ENCODE results near the gene NRAP.

Gene NRAP

DNA sequence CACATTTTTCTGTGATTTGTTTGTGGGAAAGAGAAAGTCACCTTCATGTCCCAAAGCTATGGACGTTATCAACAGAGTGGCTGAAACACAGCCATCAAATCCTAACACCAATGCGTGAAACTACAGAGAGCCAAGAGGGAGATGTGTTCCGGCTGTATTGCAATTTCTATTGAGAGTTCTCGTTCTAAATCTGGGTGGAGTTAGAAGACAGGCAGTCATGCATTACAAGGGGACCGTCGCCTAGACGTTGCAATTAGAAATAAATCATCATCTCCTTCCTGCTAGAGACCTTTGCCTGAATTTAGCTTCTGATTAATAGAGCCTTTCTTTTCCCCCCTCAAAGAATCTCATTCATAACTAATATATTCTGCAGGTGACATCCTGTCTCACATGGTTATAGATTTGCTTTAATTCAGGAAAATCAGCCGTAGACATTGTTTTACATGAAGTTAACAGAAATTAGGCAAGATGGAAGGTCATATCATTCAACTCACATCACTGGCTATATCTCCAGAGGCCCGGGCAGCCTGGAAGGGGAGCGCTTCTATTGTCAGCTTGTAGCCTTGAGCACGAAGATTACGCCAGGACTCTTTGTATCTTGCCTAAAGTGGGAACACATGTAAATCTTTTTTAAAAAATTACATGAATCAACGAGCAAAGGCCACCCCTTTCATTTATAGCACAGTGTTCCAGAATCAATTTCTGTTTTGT, 58.4 kb downstream of the NRAP start:
- ATAC-seq: no peak

DNA sequence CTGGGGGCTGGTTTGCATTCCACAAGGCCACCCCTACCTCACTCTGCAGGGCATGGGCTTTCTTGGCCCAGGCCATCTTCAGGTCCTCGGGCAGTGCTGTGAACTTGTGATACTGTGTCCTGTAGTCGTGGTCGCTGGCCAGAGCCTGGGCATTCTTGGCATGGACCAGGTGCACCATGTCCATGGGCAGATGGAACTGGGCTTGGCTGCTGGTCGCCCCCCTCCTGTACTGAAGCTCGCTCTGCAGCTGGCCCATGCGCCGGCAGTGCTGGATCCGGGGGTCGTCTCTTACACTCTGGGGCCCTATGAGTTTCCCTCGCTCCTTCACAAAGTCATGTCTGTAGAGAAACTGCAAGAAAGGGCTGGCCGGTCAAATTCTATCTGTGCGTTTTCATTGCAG, 59.3 kb downstream of the NRAP start:
- no peak for ATAC-seq

DNA sequence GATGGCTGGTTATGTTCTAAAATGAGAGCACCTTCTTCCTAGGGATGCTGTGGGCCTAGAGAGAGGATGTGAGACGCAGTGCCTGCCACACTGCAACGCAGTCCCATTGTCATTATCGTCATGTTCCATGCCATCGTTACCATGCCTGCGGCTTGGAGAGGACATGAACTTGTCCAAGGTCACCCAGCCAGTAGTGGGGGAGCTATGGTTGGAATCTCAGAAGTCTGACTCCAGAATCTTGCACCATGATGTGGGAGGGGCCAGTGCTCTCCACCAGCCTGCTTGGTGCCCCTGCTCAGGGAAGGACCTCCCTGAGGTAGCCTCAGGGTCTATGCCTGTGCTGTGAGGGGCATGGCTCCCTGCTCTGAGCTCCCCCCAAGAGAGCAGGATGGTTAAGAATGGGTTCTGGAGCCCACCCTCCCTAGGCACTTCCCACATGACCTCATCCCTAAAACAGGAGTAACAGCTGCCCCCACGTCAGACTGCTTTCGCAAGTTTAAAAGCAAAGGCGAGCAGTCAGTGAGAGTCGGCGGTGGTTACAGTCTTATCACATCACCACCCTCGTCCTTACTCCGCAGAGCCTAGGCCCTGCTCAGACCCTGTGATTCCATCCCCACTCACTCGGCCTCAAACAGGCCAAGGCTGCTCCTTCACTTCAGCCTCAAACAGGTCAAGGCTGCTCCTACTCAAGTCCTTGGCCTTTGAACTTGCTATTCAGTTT, 60.6 kb downstream of the NRAP start:
- no peak for ATAC-seq

DNA sequence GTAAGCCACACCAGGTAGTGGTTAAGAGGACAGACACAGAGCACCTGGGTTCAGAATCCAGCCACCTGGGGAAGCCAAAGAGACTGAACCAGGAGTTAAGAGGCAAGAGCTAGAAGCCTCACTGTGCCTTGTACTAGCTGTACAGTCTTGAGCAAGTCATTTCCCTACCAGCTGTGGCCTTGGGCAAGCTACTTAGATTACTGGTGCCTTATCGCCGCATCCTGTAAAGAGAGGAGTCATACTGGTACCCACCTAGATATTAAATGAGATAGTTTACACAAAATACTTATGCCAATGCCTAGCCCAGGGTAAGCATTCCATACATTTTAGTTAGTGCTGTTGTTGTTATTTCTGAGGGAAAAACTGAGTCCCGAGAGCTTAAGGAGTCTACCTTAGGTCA, 63.3 kb downstream of the NRAP start:
- ATAC-seq: no peak

DNA sequence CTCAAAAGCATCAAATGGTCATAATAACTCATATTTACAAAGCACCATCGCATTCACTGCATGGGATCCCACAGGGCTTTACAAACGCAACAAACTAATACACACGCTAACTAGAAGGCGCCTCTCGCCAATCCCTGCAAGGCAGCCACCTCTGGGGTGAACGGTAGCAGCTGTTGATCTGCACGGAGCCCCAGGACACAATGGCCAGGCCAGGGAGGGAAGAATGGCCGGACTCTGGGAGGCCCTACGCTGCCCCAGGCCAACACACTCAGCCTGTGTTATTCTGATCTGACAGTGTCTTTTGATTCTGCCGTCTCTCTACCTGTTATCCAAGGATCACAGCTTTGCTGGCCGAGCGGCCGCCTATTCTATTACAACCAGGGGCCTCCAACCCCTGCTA, 69.2 kb downstream of the NRAP start:
- no peak for ATAC-seq

DNA sequence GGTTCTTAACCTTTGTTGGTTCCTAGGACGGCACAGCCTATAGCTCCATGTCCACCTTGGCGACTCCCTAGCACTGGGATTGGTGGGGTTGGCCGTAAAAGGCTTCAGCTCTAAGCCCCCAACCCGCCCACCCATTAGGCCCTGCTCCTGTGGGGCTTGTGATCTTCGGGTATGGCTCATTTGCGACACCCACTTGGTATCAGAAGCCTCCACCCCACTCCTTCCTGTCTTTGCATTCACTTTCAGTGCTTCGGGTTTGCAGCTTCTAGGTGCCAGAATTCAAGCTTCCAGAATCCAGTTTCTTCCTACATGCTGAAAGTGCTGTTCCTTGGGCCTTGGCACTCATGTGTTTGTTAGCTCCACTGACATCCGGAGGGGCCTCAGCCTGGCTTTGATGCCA, 71.5 kb downstream of the NRAP start:
- no peak for ATAC-seq

DNA sequence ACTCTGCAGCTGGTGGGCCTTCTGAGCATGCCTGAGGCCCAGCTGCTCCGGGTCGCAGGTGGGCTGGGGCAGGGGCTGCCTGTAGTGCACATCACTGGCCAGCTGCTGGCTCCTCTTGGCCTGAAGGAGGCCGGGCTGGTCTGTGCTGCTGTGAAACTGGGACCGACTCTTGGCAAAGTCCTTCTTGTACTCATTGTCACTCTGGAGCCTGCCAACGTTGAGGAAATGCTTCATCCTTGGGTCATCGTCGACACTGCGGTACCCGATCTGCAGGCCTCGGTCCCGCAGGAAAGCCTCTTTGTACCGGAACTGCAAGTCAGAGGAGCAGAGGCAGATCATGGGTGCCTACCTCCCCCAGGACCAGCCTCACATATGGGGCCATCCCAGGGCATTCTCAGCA, 73.3 kb downstream of the NRAP start:
- ATAC-seq: no peak

DNA sequence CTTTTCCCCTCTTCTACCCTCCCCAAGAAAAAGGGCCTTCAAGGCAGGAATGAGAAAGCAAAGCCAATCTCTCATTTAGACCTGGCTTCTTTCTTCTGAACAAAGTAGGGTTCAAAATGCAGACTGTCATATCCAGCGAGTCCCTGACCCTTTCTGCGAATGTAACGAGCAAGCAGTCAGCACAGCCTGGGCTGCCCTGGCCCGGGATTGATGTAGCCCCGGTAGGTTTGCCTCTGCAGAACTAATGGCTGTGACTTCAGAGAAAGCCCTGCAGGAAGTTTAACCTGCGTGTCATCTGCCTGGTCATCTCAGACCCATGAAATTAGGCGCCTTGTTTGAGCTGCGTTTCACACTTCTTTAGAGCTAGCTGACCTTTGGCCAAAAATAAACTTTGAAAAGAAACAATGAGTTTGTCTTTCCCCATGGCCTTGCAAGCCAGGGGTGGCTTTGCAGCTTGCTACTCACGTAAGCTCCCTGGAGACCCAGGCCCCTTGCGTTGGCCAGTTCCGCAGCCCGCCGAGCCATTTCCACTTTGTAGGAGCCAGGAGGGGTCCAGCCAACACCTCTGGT, 74.6 kb downstream of the NRAP start:
- no peak for ATAC-seq

DNA sequence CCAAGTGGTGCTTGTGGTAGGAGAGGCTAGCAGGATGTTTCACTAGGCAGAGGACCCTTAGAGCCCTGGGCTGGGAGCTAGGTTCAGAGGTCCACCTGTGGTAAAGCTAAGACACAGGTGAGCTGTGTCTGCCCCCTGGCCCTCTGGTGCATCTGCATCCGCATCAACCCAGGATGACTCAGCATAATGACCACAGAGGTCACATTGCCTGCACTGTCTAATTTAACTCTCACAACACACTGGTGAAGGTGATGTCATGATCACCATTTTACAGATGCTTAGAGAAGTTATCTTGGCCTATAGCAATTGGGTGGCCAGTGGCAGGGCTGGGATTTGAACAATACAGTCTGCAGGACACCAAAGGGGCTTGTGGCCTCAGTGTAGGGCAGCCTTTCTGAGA, 77.9 kb downstream of the NRAP start:
- ATAC-seq: no peak

DNA sequence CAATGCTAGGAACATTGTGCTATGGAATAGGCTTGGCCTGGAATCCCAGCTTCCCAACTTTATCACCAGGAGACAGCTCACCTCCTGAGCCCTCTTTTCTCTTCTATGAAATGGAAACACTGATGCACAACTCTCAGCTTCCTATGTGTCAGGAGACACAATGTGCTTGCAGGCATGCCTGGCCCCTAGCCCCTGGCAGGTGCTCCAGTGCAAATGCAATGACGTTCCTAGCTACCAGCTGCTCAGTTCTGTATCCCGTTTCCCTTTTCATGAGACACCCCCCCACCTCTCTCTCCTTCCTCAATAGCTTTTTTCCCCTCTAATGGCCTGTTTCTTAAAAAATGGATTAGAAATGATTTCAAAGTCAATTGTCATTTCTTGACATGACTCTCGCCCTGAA, 80.3 kb downstream of the NRAP start:
- ATAC-seq: no peak

DNA sequence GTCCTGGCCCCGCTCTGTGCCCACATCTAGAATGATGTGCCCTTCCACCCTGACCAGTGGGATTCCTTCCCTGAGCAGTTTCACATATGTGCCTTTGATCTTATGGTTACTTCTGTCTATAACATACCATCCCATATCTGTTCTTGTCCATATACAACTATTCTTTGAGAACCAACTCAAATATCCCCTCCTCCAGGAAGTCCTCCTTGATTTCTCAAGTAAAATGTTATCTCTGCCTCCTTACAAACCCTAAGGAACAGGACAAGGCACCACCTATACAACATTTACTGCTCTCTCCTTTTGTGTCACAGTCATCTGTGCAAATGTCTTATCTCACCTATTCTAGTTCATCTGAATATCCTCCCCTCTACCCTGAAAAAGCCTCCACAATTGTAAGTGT, 82.7 kb downstream of the NRAP start:
- no peak for ATAC-seq

DNA sequence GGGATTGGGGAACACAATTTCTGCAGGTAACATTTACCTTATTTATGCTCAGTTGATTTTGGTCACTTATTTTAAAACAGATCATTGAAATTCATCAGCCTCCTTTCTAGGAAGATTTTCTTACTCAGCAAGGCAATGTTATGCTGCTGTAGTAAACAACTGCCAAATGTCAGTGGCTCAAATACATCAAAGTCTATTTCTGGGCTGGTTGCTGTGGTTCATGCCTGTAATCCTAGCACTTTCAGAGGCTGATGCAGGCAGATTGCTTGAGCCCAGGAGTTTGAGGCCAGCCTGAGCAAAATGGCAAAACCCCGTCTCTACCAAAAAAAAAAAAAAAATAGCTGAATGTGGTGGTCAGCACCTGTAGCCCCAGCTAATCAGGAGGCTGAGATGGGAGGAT, 85.1 kb downstream of the NRAP start:
- ATAC-seq: no peak

DNA sequence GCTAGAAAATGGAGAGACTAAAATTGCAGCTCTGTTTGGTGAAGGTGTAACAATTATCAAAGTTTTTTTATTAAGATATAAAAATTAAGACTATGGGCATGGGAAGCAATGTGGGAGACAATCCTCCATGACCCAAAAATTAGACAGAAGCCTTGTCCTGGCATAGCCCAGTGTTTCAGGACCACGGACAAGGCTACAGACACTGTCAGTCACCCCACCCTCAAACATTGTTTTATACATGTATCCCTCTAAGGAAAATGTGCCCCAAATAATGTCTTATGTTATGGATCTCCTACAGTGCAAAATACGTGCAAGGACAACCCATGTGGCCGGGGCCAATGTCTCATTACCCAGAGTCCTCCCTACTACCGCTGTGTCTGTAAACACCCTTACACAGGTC, 87.0 kb downstream of the NRAP start:
- ATAC-seq: no peak

DNA sequence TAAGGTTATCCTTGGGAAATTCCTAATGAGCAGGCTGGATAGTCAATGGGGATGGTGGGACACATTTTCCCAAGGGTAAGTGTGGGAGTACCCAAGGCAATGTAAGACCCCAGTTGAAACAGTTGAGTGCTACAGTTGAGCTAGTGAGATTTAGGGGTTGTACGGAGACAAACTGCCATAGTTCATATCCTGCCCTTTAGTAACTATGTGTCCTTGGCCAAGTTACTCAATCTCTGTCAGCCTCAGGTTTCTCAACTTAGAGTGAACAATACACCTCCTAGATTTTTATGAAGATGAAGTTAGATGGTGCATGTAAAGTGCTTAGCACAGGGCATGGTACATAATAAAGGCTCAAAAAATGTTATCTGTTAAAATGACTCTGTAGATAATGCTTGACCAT, 90.5 kb downstream of the NRAP start:
- no peak for ATAC-seq

DNA sequence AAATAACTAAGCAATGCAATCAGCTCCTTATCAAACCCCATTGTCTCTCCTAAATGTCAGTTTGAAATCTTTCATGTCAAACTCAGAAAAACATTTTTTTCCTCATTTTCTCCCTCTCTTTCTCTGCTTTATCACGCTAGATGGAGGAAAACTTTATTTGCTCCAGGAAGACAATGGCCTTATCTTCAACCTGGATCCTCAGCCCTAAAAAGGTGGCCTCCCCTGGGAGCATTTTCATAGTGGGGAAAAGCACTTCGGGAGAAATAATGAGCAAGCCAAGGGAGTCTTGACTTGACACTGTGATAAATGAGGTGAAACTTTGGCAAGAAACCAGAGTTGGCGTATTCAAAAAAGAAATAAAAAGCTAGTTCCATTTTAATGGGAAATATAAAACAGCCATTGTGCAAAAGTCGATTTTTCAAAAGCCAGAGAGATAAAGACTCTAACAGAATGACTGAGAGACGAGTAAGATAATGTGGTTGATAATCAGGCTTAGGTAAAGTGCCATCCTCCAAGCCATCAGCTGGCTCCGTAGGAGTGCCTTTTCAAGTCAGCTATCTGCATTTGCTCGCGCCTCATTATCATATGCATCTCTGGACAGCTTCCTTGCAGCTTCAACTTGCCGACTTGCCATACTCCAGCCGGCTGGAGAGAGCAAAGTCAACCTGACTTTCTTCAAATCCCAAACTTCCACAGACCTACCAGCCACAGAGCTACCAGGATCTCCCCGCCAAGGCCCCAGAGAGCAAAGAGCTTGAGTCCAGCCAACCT, 91.1 kb downstream of the NRAP start:
- no peak for ATAC-seq

DNA sequence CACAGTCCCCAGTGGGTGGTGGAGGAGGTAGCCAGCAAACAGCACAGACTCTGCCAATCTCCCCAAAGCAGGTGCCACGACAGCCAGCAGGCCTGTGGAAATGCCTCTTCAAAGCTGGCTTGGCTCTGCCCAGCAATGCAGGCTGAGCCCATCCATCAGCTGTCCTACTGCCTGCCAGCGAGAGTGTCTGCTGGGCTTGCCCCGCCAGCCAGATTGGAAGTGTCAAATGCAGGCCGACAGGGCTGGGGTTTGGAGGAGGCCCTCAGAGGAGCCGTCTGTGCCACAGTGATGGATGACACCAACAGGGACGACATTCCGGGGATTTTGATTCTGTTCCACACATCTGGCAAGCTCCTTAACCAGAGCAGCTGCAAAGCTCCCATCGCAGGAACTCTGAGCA, 94.3 kb downstream of the NRAP start:
- no peak for ATAC-seq

DNA sequence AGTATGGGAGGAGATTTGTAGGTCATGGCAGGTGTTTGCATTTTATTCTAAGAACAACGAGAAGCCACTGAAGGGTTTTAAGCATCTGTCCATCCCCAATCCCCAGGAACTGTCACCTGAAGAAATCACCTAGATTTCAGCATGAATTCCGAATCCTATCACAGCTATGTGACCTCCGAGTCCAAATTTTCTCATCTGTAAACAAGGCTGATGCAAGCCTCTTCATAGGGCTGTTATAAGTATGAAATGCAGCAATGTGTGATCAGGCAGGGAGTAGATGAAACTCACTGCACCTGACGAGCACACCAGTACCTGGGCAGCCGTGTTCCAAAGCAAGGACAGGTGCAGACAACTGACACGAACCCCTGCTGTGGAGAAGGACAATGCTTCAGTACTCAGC, 97.0 kb downstream of the NRAP start:
- no peak for ATAC-seq

DNA sequence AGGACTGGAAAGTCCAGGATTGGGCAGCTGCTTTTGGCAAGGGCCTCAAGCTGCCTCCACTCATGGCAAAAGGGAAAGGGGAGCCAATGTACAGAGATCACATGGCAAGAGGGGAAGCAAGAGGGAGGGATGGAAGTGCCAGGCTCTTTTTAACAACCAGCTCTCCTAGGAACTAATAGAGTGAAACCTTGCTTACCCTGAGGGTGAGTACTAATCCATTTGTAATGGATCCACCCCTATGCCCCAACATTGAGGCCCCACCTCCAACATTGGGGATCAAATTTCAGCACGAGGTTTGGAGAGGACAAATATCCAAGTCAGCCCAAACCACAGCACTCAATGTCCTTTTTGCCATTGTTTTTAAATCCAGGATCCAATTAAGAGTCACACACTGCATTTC, 98.5 kb downstream of the NRAP start:
- ATAC-seq: no peak

DNA sequence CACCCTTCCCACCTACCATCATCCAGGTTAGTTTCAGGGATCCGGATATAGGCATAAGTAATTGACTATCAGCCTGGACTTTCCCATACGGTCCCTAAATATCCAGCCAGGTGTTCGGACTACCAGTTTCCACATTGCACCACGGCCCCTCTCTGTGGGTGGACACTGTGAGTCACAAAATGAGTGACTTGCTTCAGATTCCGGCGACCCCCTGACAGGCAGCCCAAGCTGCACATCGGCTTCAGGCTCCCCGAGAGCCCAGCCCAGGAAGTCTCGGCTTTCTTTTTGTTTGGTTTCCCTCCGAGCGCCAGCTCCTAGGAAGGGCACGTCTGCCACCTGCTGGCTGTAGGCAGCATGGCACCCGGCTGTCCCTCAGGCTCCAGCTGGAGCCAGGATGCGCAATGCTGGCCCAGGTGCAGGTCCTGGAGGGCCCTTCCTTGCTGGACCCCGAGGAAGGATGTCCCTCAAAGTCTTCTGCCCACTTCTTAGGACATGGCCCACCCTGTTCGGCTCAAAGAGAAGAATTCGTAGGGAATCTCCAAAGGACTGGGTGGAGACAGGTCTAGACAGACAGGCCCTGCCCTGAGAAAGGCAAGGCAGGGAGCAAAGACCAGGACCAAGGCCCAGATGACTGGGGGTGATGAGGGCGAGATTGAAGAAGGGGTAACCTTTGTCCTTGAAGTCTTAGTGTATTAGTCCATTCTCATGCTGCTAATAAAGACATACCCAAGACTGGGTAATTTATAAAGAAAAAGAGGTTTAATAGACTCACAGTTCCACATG, 100.3 kb downstream of the NRAP start:
- ATAC-seq: peak; percentile 67 to 75

DNA sequence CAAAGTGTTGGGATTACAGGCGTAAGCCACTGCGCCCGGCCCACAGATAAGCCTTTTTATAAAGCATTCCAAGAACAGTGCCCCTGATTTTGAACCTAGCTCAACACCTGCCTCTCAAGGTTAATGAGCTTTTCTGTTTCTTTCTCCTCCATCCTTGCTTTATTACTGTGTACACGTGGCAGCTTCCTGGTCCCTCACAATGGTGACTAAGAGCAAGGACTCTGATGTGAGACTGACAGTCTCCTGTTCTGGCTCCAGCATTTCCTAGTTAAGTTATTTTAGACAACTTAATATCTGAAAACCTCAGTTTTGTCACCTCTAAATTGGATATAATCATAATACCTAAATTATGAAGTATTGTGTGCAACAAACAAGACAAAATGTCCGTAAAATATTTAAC, 101.1 kb downstream of the NRAP start:
- no peak for ATAC-seq

DNA sequence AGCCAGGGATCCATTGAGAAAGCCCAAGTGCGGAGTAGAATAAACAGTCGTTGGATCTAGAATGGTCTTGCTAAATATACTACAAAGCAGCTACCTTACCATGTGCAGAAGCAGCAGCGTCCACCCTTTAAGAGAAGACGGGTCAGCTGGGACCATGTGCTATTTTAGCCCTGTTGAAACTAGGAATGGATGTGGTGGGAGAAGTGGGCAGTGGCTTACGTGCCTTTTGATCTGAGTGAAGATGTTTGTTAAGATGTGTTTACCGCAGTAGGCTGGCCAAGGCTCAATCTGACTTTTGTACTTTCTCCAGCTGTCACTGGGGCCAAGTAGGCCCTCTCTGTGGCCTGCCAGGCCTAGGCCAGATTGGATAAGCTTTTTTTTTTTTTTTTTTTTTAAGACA, 101.8 kb downstream of the NRAP start:
- ATAC-seq: no peak

DNA sequence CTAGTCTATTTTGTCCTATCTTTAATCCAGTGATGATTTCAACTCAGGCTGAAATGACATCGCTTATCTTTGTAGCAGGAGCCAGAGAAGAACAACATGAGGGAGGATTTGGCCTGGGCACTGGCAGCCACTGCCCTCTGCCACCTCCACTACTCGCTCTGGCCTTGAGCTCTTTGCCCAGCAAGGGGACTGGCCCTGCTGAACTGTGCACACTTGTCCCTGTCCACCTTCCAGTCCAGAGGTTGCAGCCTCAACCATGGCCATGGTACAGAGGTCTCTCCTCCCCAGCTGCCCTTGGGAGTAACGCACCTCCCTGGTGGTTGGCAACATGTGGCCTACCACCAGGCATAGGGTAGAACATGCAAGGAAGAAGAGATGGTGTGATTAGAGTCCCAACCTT, 102.6 kb downstream of the NRAP start:
- ATAC-seq: no peak

DNA sequence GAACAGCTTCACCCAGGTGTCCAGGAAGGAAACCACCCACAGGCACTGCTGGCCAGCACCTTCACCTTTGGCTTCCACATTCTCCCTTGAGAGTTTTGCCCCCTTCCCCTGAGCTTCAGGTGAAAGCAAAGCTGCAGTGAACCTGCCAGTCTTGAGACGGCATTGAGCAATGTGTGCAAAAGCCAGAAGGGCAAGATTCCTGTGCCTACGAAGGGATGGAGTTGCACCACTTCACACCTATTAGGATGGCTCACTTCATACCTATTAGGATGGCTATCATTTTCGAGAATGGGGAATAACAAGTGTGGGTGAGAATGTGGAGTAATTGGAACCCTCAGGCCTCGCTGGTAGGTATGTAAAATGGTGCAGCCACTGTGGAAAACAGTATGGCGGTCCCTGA, 103.8 kb downstream of the NRAP start:
- no peak for ATAC-seq

Measured in activated CD4-positive, CD25-positive, alpha-beta regulatory T cell treated with anti-CD3 and anti-CD28 coated beads, Interleukin-2, amount 50 U/mL, for 24 hours (primary cell).